ENCODE results near the gene DIAPH2.
"Not testable (repeated sequence)": the region's sequence is repeated elsewhere in the genome, so short reads cannot be mapped to it uniquely, and the experiment has no call there.

The DIAPH2 gene

GRCh38 chrX:96798982-96799381, 114.3 kb downstream of the DIAPH2 start:
- no peak for DNase-seq
- intact Hi-C loops (cut with DNase I), result no loop called here

GRCh38 chrX:96807318-96807717, 122.7 kb downstream of the DIAPH2 start:
- intact Hi-C loops (cut with DNase I), result no loop called here

DNA sequence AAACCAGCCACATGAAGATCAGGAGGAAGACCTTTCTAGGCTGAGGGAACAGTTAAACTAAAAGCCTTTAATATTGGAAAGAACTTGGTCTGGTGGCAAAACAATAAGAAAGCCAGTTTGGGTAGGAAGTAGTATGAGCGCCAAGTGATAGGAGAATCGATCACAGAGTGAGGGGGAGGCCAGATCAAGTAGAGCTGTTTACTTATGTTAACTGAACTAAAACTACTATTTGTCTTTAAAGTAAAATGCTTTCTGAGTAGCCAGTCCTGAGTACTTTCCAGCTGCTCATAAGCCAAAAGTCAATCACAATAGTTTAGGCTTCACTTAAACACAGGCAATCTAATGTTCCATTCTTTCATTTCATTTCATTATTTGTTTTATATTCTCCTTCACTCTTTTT, 136.3 kb downstream of the DIAPH2 start:
- no peak for DNase-seq
- intact Hi-C loops (cut with DNase I), result no loop called here

More at GRCh38 chrX:96807318-96807717, 122.7 kb downstream of the DIAPH2 start:
- no peak for DNase-seq

- DNase-seq, result no peak
- intact Hi-C loops (cut with DNase I), result no loop called here
These were observed 139.5 kb downstream of the DIAPH2 start for GRCh38 chrX:96824166-96824565.

GRCh38 chrX:96833333-96833732, 148.7 kb downstream of the DIAPH2 start:
- DNase-seq, result no peak
- intact Hi-C loops (cut with DNase I), result no loop called here

DNA sequence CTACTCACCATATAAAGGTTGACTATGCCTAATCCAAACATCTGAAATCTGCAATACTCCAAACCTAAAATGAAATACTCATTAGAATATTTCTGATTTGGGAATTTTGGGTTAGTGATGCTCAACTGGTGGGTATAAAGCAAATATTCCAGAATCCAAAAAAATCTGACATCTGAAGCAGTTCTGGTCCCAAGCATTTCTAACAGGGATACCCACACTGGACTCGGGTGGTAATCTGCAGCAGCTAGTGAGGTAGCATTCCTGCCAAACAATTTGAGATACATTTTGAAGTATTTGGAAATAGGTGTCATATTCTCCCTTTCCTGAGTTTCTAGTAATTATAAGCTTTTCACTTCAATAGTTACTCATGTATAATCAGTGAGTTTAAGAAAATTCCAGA, 149.5 kb downstream of the DIAPH2 start:
- intact Hi-C loops (cut with DNase I), result no loop called here
- no peak for DNase-seq

GRCh38 chrX:96835660-96836289, 151.1 kb downstream of the DIAPH2 start:
- intact Hi-C loops (cut with DNase I), result no loop called here
- no peak for DNase-seq

DNA sequence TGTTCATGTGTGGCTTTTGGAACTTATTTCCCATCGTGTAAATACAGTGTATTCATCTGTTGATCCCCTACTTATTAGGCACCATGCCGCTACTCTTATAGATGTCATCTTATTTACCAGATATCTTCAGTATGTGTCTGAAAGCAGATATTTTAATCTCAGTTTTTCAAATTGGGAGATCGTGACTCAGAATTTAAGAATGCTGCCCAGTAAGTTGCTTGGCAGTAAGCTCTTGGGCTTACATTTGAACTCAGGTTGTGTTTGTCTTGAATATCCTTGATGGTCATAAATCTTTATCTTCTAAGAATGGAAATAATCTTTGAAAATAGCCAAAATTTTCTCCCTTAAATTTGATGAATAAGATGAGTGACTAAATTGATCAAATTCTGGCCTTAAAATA, 153.2 kb downstream of the DIAPH2 start:
- DNase-seq, result no peak
- intact Hi-C loops (cut with DNase I), result no loop called here

DNA sequence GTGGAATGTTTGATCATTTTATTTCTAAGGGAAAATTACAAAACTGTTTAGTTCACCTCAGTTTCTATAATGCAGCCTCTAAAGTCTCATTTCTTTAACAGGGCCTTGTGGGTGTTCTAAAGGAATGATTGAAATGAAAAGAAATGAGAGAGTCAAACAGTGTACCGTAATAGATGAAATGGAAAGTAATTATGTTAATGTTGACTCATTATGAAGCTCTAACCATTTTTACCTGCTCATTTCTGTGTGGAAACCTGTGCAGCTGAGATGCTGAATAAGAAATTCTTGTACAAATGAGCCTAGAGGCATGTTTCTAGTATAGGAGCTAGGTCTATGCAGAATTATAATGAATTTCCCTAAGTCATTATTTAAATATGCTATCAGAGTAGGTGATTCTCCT, 153.9 kb downstream of the DIAPH2 start:
- no peak for DNase-seq
- intact Hi-C loops (cut with DNase I), result no loop called here

GRCh38 chrX:96841325-96841724, 156.7 kb downstream of the DIAPH2 start:
- intact Hi-C loops (cut with DNase I), result no loop called here

GRCh38 chrX:96841866-96842265, 157.2 kb downstream of the DIAPH2 start:
- intact Hi-C loops (cut with DNase I); DNase-seq: not testable (repeated sequence)

More at GRCh38 chrX:96841325-96841724, 156.7 kb downstream of the DIAPH2 start:
- DNase-seq, result no peak

DNA sequence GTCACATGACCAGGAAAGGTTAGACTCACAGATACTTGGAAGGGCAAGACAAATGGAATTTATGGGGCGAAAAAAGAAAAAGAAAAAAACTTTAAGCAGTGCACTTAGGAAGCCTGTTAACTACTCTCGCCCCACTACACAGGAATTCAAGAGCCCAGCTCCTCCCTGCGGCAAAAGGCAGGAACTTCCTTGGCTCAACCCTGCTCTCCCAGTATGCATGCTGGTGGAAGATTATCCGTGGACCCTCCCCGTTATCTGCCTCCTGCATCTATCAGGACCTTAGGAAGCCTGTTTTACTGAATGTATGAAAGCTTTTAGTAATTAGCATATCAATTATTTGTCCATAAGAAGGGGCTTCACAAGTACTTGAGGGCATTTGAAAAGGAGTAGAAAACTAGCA, 158.9 kb downstream of the DIAPH2 start:
- intact Hi-C loops (cut with DNase I), result no loop called here

DNA sequence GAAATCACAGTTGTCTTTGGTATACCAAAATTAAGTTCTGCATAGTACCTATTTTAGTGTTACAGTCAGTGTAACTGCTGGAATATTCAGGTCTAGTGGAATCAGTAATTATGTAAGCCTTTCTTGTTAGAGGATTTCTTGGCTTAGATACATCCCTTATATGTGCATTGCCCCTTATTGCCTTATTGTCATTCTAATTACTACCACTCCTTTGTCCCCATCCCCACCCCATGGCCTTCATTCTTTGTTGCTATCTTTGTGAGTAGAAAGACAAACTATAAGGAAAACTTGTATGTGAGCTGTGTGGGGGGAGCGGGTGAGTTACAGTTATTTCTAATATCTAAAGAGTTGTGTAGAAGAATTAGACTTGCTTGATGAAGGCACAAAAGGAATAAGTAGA, 162.2 kb downstream of the DIAPH2 start:
- DNase-seq, result no peak
- intact Hi-C loops (cut with DNase I), result no loop called here

More for the DNA sequence above, 158.9 kb downstream of the DIAPH2 start:
- DNase-seq, result no peak

DNA sequence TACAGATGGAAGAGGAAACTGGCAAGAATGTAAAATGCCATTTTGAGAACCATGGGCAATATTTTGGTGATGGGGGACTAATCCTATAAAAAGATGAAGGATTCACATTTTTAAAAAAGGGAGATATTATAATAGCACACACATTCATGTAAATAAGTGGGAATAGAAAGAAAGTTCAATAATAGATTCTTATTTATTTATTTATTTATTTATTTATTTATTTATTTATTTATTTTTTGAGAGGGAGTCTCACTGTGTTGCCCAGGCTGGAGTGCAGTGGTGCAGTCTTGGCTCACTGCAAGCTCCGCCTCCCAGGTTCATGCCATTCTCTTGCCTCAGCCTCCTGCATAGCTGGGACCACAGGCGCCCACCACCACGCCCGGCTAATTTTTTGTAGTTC, 174.8 kb downstream of the DIAPH2 start:
- peak in 1 of 10 donors; percentile 53 for DNase-seq
- intact Hi-C loops (cut with DNase I), result not testable (repeated sequence)

GRCh38 chrX:96861218-96861617, 176.6 kb downstream of the DIAPH2 start:
- intact Hi-C loops (cut with DNase I), result no loop called here
- DNase-seq, result no peak

- no peak for DNase-seq
- intact Hi-C loops (cut with DNase I), result no loop called here
These were observed 177.0 kb downstream of the DIAPH2 start for GRCh38 chrX:96861661-96862060.

DNA sequence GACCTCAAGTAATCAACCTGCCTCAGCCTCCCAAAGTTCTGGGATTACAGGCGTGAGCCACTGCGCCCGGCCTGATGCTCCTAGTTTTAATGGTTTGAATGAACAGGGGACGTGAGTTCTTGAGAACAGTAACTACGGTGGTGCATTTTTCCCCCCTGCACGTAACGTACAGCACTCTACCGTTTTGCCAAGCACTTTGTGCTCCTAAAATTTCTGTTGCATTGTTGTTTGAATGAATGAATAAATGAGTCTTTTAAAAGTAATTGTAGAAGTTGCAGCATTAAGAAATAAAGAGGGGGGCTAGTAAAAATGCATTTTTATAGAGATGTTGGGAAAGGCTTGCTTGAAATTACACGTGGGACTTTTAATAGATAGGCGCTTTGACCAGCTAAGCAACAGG, 199.0 kb downstream of the DIAPH2 start, which contains the start of gene RPA4:
RPA4 (plus strand) TSS at position 301 of the 400 bp plus-strand sequence. CDS start 403 bp downstream, outside the sequence.
- DNase-seq, result no peak
- intact Hi-C loops (cut with DNase I), result no loop called here

- intact Hi-C loops (cut with DNase I), result no loop called here
- DNase-seq, result peak in 1 of 10 donors; percentile 61
These were observed 199.4 kb downstream of the DIAPH2 start for GRCh38 chrX:96884027-96884426.

DNA sequence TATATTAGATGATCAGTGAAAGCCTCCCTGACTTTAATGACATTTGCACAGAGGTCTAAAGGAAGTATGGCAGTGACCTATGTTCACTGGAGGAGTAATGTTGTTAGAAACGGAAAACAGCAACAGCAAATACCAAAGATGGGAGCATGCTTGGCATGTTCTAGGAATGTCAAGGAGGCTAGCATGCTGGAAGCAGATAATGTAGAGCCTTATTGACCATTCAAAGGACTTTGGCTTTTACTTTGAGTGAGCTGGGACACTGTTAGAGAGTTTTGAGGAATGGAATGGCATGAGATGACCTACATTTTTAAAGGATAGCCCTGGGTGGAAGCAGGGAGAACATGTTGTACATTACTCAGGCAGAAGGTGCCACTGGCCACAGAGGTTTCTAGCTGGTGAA, 205.1 kb downstream of the DIAPH2 start:
- no peak for DNase-seq
- intact Hi-C loops (cut with DNase I), result no loop called here

DNA sequence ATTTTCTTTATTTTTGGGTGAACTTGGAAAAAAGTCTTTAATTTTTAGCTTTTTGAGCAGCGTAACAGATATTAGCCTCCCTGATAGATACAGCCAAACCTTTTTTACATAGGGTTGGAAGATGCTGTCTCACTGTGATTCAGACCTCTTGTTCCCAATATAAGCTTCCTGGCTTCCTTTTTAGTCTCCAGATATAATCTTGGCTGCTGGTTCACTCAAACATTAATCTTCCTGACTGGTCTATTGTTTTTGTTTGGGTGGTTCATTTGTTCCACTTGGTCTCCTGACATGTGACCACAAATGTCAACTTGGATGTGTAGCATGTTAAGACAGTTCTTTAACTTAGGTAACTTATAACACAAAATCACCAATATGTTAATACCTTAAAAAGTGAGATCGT, 222.1 kb downstream of the DIAPH2 start:
- no peak for DNase-seq

GRCh38 chrX:96907516-96908272, 223.1 kb downstream of the DIAPH2 start:
- no peak for DNase-seq
- intact Hi-C loops (cut with DNase I), result no loop called here

More for the DNA sequence above, 222.1 kb downstream of the DIAPH2 start:
- intact Hi-C loops (cut with DNase I), result no loop called here

DNA sequence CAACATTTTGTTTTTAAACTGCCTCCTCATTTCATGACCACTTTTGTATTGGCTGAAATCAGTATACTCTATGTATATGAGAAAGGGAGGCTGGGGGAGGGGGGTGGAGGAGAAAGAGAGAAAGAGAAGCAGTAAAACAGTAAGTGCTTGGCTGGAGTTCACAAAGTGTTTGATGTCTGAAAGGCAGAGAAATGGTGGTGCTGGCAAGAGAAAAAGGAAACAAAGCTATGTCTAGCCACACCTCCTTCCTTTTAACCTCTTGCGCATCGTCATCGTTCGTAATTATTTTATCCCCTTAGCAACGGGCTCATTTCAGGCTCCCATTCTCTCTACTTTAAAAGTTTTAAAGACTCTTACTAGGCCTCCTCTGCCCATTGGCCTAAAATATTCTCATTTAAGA, 224.6 kb downstream of the DIAPH2 start:
- no peak for DNase-seq
- intact Hi-C loops (cut with DNase I), result no loop called here
